ENCODE measurements around the gene TDRD9. TPM values are rescaled to one million over a fixed set of nuclear protein-coding genes. Genes with fewer than 3 reads are reported as not detected.

TDRD9 gene
- total and polyA plus RNA-seq, 8 donors = 0.67 to 28.6 (median 2.5) TPM

- TF ChIP-seq, protein P1, sequence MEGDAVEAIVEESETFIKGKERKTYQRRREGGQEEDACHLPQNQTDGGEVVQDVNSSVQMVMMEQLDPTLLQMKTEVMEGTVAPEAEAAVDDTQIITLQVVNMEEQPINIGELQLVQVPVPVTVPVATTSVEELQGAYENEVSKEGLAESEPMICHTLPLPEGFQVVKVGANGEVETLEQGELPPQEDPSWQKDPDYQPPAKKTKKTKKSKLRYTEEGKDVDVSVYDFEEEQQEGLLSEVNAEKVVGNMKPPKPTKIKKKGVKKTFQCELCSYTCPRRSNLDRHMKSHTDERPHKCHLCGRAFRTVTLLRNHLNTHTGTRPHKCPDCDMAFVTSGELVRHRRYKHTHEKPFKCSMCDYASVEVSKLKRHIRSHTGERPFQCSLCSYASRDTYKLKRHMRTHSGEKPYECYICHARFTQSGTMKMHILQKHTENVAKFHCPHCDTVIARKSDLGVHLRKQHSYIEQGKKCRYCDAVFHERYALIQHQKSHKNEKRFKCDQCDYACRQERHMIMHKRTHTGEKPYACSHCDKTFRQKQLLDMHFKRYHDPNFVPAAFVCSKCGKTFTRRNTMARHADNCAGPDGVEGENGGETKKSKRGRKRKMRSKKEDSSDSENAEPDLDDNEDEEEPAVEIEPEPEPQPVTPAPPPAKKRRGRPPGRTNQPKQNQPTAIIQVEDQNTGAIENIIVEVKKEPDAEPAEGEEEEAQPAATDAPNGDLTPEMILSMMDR (IDR thresholded peaks at IDR 0.05) = no peak
- Histone ChIP-seq H3K9me3 (no peaks in the 10 kb centered on the region), H3K4me3 (no peak overlapping the region), H3K4me1 (no peaks in the 10 kb centered on the region), H3K36me3 (no peaks in the 10 kb centered on the region), H3K27ac (no peak overlapping the region), H3K27me3 (no peaks in the 10 kb centered on the region)
- 49 to 51% methylated on average over 16 of the region's 16 CpGs for WGBS, 2 donors
- peak in 2 of 6 donors; percentile 29 to 51 for DNase-seq
- FAIRE-seq = no peak
- intact Hi-C loops (cut with DNase I) = no loop called here
- ATAC-seq = peak in 1 of 4 donors; percentile 12
These were observed 172.9 kb downstream of the TDRD9 start for GRCh38 chr14:104101086-104101621.

- no peaks in the 10 kb centered on the region for H3K27me3 ChIP-seq
- TF ChIP-seq, protein P1 (IDR thresholded peaks at IDR 0.05) = no peak
- no peaks in the 10 kb centered on the region for H3K4me1 ChIP-seq
- FAIRE-seq (no peak), ATAC-seq (no peak), DNase-seq (peak in 3 of 6 donors; percentile 8 to 64 (median 56))
- H3K9me3 ChIP-seq = no peaks in the 10 kb centered on the region
- no peak overlapping the region for H3K27ac ChIP-seq
- H3K4me3 ChIP-seq = no peak overlapping the region
- intact Hi-C loops (cut with DNase I) = no loop called here
- WGBS, 2 donors = 74 to 82% methylated on average over 16 of the region's 16 CpGs
- no peaks in the 10 kb centered on the region for H3K36me3 ChIP-seq
These were observed 173.5 kb downstream of the TDRD9 start for GRCh38 chr14:104101651-104102281.

Other genes with a start within 250 kb of the TDRD9 start
- gene XRCC3, start 213.0 kb upstream of the TDRD9 start, total RNA-seq = 1 to 10 TPM; 1.7 to 4.3 (median 2.7) TPM
- 1 to 10 TPM; 4.4 to 5.2 TPM for gene XRCC3, start 213.0 kb upstream of the TDRD9 start, polyA plus RNA-seq
- gene ZFYVE21, start 212.6 kb upstream of the TDRD9 start, total RNA-seq = 10 to 100 TPM; 13.7 to 24.9 (median 16.2) TPM
- gene ZFYVE21, start 212.6 kb upstream of the TDRD9 start, polyA plus RNA-seq = 10 to 100 TPM; 22.1 to 32.6 TPM
- 10 to 100 TPM; 20.9 to 33.9 (median 24.5) TPM for gene PPP1R13B, start 80.9 kb upstream of the TDRD9 start, total RNA-seq
- 10 to 100 TPM; 31.4 to 33.8 TPM for gene PPP1R13B, start 80.9 kb upstream of the TDRD9 start, polyA plus RNA-seq
- not detected for gene RD3L, start 14.1 kb downstream of the TDRD9 start, total RNA-seq
- not detected for gene RD3L, start 14.1 kb downstream of the TDRD9 start, polyA plus RNA-seq
- under 1 TPM in 4 of 6 donors, not detected in 2; 0.16 to 0.52 (median 0.19) TPM for gene ASPG, start 157.2 kb downstream of the TDRD9 start, total RNA-seq
- gene ASPG, start 157.2 kb downstream of the TDRD9 start, polyA plus RNA-seq = under 1 TPM; 0.27 to 0.68 TPM
- 10 to 100 TPM in 2 of 6 donors, 1 to 10 TPM in 4; 5.3 to 13.2 (median 8.4) TPM for gene KIF26A, start 210.1 kb downstream of the TDRD9 start, total RNA-seq
- gene KIF26A, start 210.1 kb downstream of the TDRD9 start, polyA plus RNA-seq = 1 to 10 TPM; 3.6 to 4.3 TPM